Colonic mucosa (tissue), 4 donors: ENCODE measurements around the gene MPV17. TPM values are rescaled to one million over a fixed set of nuclear protein-coding genes. Genes with fewer than 3 reads are reported as not detected.
"Not testable (repeated sequence)": the region's sequence is repeated elsewhere in the genome, so short reads cannot be mapped to it uniquely, and the experiment has no call there.

Source experiments
- DNase-seq: peaks from one replicate; pipeline ENCODE4 v3.0.0-alpha.2; 2020
- H3K27ac ChIP-seq: fragments of 200-600 bp; one replicate; pipeline ENCODE4 v1.8.0; 2021
- H3K27me3 ChIP-seq: fragments of 200-600 bp; one replicate; pipeline ENCODE4 v1.8.0; 2021
- H3K36me3 ChIP-seq: fragments of 200-600 bp; one replicate; pipeline ENCODE4 v1.8.0; 2021
- H3K4me1 ChIP-seq: fragments of 200-600 bp; one replicate; pipeline ENCODE4 v1.8.0; 2021; ENCODE audit warnings: mild to moderate bottlenecking
- H3K4me3 ChIP-seq: fragments of 200-600 bp; one replicate; pipeline ENCODE4 v1.8.0; 2021
- H3K9ac ChIP-seq, 2 donors: one replicate each; pipeline ENCODE4 v1.7.0; 2013; ENCODE audit warnings: control low read depth in 2 of 2, low read depth in 2 of 2, low read length in 2 of 2
- H3K9me3 ChIP-seq: fragments of 200-600 bp; one replicate; pipeline ENCODE4 v1.8.0; 2021
- CTCF ChIP-seq: fragments of 200-600 bp; IDR thresholded peaks from one replicate; pipeline ENCODE4 v1.8.0; 2022; ENCODE audit warnings: antibody characterized with exemption, mild to moderate bottlenecking
- intact Hi-C: fragments of 100-400 bp; cut with DNase I; formaldehyde crosslinking; loops from one replicate; pipeline ENCODE4 v1.14.1; 2022
- total RNA-seq, 2 donors: library from RNA; stranded (reverse); fragmentation: NEBNext Ultra II Directional in 1 of 2; extraction: Animal tissue kit (Norgen Biotek cat#: 25700) in 1 of 2; gene quantifications; one replicate each; pipeline ENCODE4 v1.2.1, GENCODE V29; 2021
- donor health status: healthy.
- donor health status: DM: no; HTN: no; CAD: no.
- donor health status: DM: no; HTN: no; CAD: no.

The MPV17 gene
- total RNA-seq, 2 donors from 2014 or later: 35.0 to 58.3 TPM

DNA sequence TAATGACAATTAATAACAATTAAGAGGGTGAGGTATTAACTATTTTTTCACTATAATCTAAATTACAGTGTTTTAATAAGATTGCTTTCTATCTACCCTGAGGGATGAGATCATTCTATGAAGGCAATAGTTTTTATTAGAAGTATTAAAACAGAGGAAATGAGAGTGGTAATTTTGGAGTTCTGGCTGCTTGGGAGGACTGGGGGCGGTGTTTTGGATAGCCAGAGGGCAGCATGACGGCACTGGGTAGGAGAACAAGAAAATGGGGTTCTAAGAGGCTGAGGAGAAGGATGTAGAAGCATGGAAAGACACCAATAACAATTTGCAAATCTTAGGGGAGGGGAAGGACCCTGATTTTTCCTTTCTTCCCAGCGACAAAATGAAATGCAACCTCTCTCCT is 52.8 kb downstream of the MPV17 start:
- Histone ChIP-seq H3K4me1 (no peaks in the 10 kb centered on the region), H3K36me3 (no peaks in the 10 kb centered on the region), H3K4me3 (no peak overlapping the region), H3K9me3 (no peaks in the 10 kb centered on the region), H3K27ac (no peak overlapping the region), H3K27me3 (peaks cover 10% of the 10 kb centered on the region), H3K9ac (no peak overlapping the region)
- DNase-seq: no peak
- intact Hi-C loops: no loop called here
- no peak for TF ChIP-seq CTCF

GRCh38 chr2:27268296-27268695 is 54.6 kb downstream of the MPV17 start:
- H3K4me1 ChIP-seq, DNase-seq, H3K27ac ChIP-seq, H3K4me3 ChIP-seq, H3K9me3 ChIP-seq, H3K9ac ChIP-seq, intact Hi-C loops, H3K36me3 ChIP-seq: not testable (repeated sequence)
- peaks cover 26% of the 10 kb centered on the region for H3K27me3 ChIP-seq

DNA sequence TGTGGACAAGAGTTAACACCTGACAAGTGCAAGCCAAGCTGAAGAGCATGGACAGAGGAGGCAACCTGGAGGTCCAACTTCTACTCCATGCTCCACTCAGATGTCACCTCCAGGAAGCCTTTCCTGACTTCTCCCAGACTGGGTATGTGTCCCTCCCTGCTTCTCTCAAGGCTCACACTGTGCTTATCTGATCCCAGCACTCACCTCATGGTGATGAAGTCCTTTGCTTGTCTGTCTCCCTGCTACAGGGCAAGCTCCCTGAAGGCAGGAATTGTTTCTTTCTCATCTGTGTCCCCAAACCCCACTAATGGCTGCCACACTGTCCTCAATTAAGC is 57.4 kb downstream of the MPV17 start:
- no peaks in the 10 kb centered on the region for H3K36me3 ChIP-seq
- peaks cover 7% of the 10 kb centered on the region for H3K4me1 ChIP-seq
- intact Hi-C loops: no loop called here
- DNase-seq: no peak
- no peak for TF ChIP-seq CTCF
- peaks cover 52% of the 10 kb centered on the region for H3K27me3 ChIP-seq
- no peaks in the 10 kb centered on the region for H3K9me3 ChIP-seq
- no peak overlapping the region for H3K9ac ChIP-seq
- no peak overlapping the region for H3K4me3 ChIP-seq
- no peak overlapping the region for H3K27ac ChIP-seq

DNA sequence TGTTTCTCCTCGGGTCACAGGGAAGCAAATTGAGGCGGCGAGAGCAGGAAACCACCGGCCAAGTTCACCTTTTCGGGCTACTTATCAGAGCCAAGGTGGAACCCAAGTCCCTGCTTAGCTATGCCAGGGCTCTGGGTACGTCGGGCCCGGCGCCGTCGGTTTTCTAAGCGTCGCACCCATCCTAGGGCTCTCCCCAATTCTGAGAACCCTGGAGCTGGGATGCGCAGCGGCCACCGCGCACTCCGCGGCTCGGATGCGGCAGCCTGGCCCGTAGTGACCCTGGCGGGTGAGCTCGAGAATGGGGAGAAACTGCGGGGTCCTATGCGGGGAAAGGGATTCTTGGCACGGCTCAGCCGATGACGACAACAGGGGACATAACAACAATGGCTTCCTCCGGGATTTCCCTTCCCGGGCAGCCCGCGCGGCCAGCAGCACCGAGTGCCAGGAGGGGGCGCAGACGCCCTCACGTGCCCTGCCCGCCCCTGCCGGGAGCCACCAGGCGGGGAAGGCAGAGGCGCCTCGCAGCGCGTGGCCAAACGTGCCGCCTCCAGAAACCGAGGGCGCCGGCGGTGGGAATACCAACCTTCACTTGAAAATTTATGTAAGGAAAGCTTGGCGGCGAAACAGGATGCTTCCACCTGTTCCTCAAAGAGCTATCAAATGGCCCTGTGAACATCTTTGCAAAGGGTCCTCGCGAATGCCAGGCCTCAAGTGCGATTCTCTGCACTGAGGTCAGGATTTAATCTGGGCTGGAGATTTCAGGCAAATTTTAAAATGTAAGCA is 58.0 kb downstream of the MPV17 start:
- TF ChIP-seq CTCF: peak; percentile 26
- intact Hi-C loops: no loop called here
- peaks cover 7% of the 10 kb centered on the region for H3K4me1 ChIP-seq
- no peaks in the 10 kb centered on the region for H3K9me3 ChIP-seq
- H3K27me3 ChIP-seq: peaks cover 52% of the 10 kb centered on the region
- H3K4me3 ChIP-seq: peak overlapping the region; percentile 19
- H3K9ac ChIP-seq: peak overlapping the region in 1 of 2 donors; percentile 35
- peak; percentile 67 for DNase-seq
- no peak overlapping the region for H3K27ac ChIP-seq
- H3K36me3 ChIP-seq: no peaks in the 10 kb centered on the region

- Histone ChIP-seq H3K27me3 (peaks cover 52% of the 10 kb centered on the region), H3K4me3 (peak overlapping the region; percentile 19), H3K4me1 (peaks cover 7% of the 10 kb centered on the region), H3K36me3 (no peaks in the 10 kb centered on the region), H3K9me3 (no peaks in the 10 kb centered on the region), H3K9ac (no peak overlapping the region), H3K27ac (no peak overlapping the region)
- DNase-seq: no peak
- intact Hi-C loops: no loop called here
- TF ChIP-seq CTCF: no peak
Observed at GRCh38 chr2:27264253-27264752, 58.6 kb downstream of the MPV17 start.
